HL-60 (cell line): Measurements from ENCODE around the gene SARNP.

Experiments
- DNase-seq, 2 experiments: peaks; one replicate each; pipeline ENCODE4 v3.0.0-alpha.2; 2010 to 2020; ENCODE audit warnings: low read depth in 1 of 2, low spot score in 1 of 2
- H3K27ac ChIP-seq: fragments of 250-450 bp; sonication (Bioruptor Pico); replicated peaks from 2 replicates; pipeline ENCODE4 v1.5.1; 2020; ENCODE audit warnings: mild to moderate bottlenecking, moderate library complexity
- H3K27me3 ChIP-seq: fragments of 250-450 bp; sonication (Bioruptor Pico); 2 replicates; pipeline ENCODE4 v1.5.1; 2021; ENCODE audit warnings: mild to moderate bottlenecking, moderate library complexity; ENCODE audit not compliant: insufficient read depth, poor library complexity, severe bottlenecking
- H3K4me3 ChIP-seq: replicated peaks from 2 replicates; pipeline ENCODE4 v1.5.1; 2011; ENCODE audit warnings: mild to moderate bottlenecking, control low read depth, low read length; ENCODE audit not compliant: insufficient read depth
- GABPA ChIP-seq: IDR thresholded peaks from 2 replicates; pipeline ENCODE4 v1.6.1; 2012; ENCODE audit warnings: low read depth
- POLR2AphosphoS5 ChIP-seq: IDR thresholded peaks from 2 replicates; pipeline ENCODE4 v1.6.1; 2012; ENCODE audit warnings: low read depth
- SPI1 ChIP-seq: IDR thresholded peaks from 2 replicates; pipeline ENCODE4 v1.6.1; 2012; ENCODE audit warnings: low read depth, mild to moderate bottlenecking, borderline replicate concordance
- TF ChIP-seq, protein P1 (sequence below): IDR thresholded peaks from one replicate; pipeline ENCODE4 v1.5.1; 2011; ENCODE audit warnings: low read length, control low read depth, inconsistent platforms; ENCODE audit not compliant: insufficient read depth
- TF ChIP-seq, protein P2 (sequence below): IDR thresholded peaks from 2 replicates; pipeline ENCODE4 v1.6.1; 2012; ENCODE audit warnings: low read depth; ENCODE audit not compliant: insufficient replicate concordance

The SARNP gene

DNA sequence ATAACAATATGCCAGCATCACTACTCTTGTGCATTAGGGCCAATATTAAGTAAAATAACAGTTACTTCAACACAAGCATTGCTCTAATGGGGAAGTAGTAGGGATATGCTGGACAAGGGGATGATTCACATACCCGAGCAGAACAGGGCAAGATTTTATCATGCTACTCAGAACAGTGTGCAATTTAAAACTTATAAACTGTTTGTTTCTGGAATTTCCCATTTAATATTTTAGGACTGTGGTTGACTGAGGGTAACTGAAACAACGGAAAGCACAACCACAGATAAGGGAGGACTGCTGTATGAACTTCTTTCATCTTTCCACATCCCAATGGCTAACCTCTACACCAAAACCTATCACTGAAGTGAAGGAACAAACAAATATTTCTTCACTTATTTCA lies 36.8 kb downstream of the SARNP start:
- DNase-seq, result peak; percentile 3 to 22
- TF ChIP-seq GABPA (no peak), POLR2AphosphoS5 (no peak), SPI1 (no peak)
- TF ChIP-seq, protein P1, sequence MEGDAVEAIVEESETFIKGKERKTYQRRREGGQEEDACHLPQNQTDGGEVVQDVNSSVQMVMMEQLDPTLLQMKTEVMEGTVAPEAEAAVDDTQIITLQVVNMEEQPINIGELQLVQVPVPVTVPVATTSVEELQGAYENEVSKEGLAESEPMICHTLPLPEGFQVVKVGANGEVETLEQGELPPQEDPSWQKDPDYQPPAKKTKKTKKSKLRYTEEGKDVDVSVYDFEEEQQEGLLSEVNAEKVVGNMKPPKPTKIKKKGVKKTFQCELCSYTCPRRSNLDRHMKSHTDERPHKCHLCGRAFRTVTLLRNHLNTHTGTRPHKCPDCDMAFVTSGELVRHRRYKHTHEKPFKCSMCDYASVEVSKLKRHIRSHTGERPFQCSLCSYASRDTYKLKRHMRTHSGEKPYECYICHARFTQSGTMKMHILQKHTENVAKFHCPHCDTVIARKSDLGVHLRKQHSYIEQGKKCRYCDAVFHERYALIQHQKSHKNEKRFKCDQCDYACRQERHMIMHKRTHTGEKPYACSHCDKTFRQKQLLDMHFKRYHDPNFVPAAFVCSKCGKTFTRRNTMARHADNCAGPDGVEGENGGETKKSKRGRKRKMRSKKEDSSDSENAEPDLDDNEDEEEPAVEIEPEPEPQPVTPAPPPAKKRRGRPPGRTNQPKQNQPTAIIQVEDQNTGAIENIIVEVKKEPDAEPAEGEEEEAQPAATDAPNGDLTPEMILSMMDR, result no peak
- TF ChIP-seq, protein P2, sequence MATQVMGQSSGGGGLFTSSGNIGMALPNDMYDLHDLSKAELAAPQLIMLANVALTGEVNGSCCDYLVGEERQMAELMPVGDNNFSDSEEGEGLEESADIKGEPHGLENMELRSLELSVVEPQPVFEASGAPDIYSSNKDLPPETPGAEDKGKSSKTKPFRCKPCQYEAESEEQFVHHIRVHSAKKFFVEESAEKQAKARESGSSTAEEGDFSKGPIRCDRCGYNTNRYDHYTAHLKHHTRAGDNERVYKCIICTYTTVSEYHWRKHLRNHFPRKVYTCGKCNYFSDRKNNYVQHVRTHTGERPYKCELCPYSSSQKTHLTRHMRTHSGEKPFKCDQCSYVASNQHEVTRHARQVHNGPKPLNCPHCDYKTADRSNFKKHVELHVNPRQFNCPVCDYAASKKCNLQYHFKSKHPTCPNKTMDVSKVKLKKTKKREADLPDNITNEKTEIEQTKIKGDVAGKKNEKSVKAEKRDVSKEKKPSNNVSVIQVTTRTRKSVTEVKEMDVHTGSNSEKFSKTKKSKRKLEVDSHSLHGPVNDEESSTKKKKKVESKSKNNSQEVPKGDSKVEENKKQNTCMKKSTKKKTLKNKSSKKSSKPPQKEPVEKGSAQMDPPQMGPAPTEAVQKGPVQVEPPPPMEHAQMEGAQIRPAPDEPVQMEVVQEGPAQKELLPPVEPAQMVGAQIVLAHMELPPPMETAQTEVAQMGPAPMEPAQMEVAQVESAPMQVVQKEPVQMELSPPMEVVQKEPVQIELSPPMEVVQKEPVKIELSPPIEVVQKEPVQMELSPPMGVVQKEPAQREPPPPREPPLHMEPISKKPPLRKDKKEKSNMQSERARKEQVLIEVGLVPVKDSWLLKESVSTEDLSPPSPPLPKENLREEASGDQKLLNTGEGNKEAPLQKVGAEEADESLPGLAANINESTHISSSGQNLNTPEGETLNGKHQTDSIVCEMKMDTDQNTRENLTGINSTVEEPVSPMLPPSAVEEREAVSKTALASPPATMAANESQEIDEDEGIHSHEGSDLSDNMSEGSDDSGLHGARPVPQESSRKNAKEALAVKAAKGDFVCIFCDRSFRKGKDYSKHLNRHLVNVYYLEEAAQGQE, result no peak
- no peaks in the 10 kb centered on the region for H3K27me3 ChIP-seq

DNA sequence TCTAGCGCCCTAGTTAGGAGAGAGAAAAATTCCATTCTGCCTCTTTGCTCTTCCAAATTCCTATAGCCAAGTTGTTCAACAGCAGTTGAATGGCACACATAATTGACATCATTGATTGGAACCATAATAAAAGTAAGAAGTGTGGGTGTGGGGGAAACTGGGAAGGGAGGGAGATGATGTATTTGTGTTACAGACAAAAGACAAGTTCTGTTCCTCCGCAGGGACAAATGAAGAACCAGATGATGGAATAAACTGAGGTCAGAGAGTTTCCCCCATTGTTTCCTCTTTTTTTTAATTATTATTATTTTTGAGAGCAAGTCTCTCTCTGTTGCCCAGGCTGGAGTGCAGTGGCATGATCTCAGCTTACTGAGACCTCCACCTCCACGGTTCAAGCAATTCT lies 39.7 kb downstream of the SARNP start:
- no peak overlapping the region for H3K4me3 ChIP-seq
- no peaks in the 10 kb centered on the region for H3K27me3 ChIP-seq
- TF ChIP-seq, protein P2, result no peak
- TF ChIP-seq SPI1 (no peak), GABPA (no peak), POLR2AphosphoS5 (no peak)
- TF ChIP-seq, protein P1, result no peak
- no peak for DNase-seq
- no peak overlapping the region for H3K27ac ChIP-seq

More for the DNA sequence above, 36.8 kb downstream of the SARNP start:
- Histone ChIP-seq H3K27ac (no peak overlapping the region), H3K4me3 (no peak overlapping the region)

- TF ChIP-seq, protein P1, result no peak
- TF ChIP-seq POLR2AphosphoS5, result no peak
- no peak for TF ChIP-seq GABPA
- TF ChIP-seq, protein P2, result no peak
- TF ChIP-seq SPI1, result no peak
- Histone ChIP-seq H3K4me3 (no peak overlapping the region), H3K27ac (no peak overlapping the region), H3K27me3 (no peaks in the 10 kb centered on the region)
- no peak for DNase-seq
Observed at GRCh38 chr12:55771736-55772135, 45.8 kb downstream of the SARNP start.
